Activated T-cell treated with anti-CD3 and anti-CD28 coated beads for 4 hours (primary cell): Measurements from ENCODE around the gene DES.

ENCODE experiments used
- DNase-seq: peaks from one replicate; pipeline ENCODE4 v3.0.0-alpha.2; 2020

DES gene

DNA sequence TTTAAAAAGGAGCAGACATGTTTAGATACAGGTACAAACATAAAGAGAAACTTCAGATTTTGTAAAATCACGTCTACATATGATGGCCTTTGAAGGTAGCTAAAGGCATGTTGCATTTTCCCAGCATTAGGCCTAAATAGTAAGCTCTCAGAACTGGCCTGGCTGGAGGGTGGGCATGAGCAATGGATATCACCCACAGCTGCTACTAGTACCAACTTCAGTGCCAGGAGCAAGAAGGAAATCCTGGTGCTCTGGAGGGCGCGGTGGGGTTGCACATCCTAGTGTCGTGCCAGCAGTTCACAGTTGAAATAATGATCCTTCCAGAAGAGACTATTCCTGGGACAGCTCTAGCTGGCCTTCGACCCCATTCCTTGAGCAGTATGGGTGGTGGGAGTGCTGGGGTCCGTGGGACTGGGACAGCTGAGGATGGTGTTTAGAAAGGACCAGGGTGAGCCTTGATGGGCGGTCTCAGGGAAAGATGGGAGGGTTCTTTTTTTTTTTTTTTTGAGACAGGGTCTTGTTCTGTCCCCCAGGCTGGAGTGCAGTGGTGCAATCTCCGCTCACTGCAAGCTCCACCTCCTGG, 4.9 kb downstream of the DES start:
- DNase-seq, result no peak

DNA sequence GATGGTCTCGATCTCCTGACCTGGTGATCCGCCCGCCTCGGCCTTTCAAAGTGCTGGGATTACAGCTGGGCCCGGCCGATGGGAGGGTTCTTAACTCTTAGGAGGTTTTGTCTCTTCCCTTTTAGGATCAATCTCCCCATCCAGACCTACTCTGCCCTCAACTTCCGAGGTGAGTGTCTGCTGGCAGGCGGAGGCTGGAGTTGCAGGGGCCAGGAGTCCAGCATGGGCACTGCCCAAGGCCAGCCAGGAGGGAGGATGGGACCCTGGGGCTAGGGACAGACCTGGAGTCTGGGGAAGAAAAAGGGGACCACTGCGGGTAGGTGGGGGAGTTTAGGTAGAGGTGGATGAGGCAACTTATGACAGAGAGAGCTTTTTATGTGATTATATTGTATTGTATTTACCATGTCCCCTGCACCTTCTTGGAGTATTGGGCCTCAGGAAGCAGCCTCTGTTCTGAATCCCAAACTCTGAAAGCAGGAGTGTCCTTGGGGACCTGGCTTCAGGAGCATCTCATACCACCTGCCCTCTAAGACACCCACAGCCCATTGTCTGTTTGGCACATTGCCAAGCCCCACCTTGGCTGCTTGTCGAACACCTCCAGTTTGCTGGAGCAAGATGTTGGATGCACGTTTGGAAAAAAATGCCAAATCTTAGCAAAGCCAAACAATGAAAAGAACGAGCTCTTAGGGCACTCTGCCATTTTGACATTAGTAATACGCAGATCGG, 5.6 kb downstream of the DES start:
- no peak for DNase-seq

DNA sequence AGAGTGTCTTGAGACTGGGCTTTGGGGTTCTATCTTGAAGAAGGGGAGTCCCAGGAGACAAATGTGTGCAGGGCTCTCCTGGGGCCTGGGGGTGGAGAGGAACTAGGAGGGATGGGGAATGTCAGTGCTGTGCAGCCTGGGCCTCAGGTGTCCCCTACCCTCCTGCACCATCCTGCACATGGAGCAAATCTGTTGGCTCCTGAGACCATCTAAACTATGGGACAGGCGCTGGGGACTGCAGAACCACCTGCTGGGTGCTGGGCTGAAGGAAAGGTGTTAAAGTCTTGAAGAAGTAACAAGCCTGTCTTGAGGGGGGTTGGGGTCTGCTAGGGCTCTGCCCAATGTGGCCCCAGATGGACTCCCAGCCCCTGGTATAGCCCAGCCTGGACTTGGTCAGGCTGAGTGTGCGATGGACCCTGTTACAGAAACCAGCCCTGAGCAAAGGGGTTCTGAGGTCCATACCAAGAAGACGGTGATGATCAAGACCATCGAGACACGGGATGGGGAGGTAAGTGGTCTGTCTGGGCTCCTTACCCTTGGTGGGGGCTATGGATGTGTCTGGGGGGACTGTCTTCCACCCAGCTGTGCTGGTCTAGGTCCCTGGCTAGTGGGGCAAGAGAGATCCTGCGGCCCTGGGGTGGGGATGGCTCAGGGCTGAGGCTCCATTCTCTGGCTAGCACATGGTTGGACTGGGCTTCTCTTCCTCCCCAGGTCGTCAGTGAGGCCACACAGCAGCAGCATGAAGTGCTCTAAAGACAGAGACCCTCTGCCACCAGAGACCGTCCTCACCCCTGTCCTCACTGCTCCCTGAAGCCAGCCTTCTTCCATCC, 7.3 kb downstream of the DES start:
- no peak for DNase-seq

DNA sequence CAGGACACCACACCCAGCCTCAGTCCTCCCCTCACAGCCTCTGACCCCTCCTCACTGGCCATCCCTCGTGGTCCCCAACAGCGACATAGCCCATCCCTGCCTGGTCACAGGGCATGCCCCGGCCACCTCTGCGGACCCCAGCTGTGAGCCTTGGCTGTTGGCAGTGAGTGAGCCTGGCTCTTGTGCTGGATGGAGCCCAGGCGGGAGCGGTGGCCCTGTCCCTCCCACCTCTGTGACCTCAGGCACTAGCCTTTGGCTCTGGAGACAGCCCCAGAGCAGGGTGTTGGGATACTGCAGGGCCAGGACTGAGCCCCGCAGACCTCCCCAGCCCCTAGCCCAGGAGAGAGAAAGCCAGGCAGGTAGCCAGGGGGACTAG, 7.9 kb downstream of the DES start:
- no peak for DNase-seq

DNA sequence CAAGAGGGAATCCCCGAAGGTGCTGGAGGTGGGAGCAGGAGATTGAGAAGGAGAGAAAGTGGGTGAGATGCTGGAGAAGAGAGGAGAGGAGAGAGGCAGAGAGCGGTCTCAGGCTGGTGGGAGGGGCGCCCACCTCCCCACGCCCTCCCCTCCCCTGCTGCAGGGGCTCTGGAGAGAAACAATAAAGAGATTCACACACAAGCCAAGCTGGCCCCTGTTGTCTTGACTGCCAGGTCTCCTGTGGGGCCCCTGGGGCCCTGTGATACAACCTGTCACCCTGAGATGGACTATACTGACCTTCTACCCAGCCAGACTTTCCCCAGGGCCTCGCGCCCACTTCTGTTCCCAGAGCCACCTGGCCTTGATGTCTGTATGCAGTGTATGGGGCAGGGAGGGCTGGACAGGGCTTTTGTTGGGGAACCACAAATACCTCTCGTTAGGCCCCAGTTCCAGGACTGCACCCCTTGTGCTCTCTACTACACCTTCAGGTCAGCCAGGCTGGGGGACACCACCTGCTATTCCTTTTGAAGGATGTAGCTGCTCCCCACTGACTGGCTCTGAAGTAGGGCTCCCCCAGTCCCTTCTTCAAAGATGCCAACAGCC, 8.5 kb downstream of the DES start:
- DNase-seq, result no peak

DNA sequence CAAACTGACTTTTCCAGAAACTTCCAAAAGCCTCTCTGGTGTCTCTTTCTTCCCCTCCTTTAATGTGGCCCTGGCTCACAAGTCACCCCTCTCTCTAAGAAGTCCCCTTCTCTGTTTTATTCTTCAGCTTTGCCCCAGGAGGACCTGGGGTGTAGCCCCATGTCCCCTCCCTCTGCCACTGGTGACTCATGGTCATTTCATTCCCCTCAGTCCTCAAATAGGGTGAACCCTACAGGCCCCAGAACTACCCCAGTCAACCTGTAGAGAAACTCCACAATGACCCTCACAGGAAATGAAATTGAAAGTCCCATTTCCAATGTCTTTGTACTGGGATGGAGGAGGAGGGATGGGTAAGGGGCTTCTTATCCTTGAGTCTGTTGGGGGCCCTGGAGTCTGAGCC, 10.3 kb downstream of the DES start:
- DNase-seq, result no peak

DNA sequence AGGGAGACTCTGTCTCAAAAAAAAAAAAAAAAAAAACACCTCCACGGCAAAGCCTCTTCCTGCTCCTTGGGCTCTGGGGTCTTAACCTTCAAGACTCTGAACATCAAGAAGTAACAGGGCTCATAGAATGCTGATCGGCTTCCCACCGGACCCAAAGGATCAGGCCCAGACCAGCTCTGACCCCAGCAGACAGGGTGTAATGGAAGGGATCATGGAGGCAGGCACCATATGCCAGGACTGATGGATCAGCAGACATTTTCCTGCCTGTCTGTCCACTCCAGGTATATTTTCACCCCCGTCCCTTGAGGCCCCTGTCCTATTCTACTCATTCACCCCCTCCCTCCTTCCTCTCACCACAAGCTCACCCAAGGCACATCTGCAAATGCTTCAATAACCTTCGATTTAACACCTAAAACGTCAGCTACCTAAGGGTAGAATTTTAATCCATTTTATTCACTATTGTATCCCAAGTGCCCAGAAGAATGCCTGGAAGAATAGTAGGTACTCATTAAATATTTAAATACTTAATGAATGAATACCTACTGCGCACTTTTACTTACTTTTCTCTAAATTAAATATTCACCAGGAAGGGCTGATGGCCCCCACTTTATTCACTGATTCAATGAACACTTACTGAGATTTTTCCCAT, 11.9 kb downstream of the DES start:
- DNase-seq, result no peak

DNA sequence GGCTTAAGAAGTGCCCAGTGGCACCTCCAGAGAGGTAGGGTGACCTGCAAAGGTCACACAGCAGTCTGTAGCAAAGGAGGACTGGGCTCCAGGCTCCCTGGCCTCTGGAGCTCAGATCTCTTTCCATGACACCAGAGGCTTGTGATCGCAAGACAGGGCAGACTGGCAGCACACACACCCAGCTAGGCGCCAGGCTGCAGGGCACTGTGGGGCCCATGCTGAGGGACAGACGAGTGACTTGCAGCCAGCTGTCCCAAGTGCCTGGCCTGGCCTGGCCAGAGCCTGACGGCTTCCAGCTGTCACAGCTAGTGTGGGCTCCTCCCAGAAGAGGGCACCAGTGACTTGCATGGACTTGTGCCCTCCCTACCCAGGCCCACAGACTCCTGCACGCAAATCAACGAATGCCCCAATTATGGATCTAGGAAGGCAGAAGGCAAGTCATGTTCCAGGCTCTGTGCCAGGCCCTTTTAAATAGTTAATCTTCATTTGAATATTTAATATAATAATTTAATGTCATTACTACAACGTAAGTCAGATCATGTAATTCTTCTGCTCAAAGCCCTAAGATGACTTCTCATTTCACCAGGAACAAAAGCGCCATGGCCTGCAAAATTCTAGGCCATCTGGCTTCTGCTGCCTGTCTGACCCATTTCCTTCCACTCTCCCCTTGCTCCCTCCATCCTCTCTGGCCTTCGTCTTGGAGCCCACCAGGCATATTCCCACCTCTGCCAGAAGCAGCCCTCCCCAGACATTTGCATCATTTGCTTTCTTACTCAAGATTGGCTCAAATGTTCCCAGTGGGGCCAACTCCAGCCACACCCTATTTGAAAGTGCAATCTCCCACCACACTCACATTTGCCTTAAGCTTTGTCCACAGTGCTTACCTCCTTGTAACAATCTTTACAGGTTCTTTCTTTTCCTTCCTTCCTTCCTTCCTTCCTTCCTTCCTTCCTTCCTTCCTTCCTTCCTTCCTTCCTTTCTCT, 12.7 kb downstream of the DES start:
- no peak for DNase-seq

DNA sequence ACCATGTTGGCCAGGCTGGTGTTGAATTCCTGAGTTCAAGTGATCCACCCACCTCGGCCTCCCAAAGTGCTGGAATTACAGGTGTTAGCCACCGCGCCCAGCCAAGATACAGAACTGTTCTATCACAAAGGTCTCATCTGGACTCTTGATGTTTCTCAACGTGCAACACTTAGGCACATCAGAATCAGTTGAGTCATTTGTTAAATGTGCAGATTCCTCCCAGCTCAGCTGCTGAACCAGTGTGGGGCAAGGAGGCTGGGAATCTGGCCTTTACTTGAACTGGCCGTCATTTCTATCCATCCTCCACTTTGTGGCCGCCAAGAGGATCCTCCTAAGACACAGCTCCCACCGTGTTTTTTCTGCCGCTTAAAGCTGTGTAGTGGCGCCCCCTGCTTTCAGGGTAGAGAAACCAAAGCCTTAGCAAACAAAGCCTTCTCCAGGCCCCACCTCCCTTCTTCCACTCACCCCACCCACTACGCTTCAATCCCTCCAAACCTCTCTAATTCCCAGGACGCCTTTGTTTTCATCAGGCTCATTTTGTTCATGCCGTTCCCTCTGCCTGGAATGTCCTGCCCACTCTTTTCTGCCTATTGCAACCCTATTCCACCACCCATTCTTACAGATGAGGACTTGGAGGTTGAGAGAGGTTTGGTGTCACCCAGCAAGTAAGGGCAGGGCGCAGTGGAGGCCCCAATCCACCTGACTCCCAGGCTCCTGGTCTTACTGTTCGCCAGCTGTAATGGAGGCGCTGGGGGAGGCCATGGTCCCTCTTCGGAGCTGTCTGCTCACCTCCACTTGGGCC, 15.7 kb downstream of the DES start:
- DNase-seq, result no peak

DNA sequence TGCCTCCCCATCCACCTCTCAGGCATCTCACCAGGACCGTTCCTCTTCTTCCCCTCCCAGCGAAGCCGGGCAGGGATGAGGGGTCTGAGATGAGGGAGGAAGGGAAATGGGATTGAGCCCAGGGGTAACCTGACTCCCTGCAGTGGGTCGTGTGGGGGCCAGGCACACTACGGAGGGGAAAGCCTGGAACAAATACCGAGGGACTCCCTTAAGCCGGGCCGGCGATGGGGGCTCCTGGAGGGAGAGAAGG, 16.2 kb downstream of the DES start:
- no peak for DNase-seq

DNA sequence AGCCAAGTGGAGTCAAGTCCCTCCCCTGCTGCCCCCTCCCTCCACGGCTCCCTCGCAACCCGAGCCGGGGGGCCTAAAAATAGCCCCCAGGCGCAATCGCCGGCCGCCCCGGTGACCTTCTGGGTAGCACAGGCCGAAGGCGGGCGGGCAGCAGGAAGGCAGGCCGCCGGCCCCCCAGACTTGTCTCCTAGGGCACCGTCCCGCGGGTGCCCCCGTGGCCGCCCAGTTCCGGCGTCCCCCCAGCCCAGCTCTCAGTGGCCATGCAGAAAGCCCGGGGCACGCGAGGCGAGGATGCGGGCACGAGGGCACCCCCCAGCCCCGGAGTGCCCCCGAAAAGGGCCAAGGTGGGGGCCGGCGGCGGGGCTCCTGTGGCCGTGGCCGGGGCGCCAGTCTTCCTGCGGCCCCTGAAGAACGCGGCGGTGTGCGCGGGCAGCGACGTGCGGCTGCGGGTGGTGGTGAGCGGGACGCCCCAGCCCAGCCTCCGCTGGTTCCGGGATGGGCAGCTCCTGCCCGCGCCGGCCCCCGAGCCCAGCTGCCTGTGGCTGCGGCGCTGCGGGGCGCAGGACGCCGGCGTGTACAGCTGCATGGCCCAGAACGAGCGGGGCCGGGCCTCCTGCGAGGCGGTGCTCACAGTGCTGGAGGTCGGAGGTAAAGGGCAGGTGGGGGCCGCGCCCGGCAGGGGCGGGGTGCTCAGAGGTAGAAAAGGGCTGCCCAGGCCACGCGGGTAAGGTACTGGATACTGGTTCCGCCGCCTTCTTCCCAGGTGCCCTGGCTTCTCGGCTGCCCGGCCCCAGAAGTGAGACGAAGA, 16.7 kb downstream of the DES start, which contains the start of gene SPEG:
SPEG (plus strand) TSS at position 126 of the 808 bp plus-strand sequence; CDS start at position 261, 135 bp downstream.
- DNase-seq, result no peak

DNA sequence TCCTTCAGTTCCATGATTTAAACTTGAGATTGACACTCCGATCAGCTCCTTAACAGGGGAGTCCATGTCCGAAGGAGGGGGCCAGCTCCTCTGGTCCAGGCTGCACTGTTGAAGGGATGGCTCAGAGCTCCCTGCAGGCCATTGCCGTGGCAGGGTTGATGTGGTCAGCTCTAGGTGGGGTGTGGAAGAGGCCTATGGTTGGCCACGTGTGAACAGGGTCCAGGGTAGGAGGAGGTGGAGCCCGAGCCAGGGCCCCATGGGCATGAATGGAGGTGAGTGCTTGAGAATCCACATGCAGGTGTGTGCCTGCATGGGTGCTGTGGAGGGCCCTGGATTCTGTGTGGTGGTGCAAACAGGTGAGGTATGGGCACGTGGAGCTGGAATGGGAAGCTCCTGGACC, 17.5 kb downstream of the DES start:
- no peak for DNase-seq

DNA sequence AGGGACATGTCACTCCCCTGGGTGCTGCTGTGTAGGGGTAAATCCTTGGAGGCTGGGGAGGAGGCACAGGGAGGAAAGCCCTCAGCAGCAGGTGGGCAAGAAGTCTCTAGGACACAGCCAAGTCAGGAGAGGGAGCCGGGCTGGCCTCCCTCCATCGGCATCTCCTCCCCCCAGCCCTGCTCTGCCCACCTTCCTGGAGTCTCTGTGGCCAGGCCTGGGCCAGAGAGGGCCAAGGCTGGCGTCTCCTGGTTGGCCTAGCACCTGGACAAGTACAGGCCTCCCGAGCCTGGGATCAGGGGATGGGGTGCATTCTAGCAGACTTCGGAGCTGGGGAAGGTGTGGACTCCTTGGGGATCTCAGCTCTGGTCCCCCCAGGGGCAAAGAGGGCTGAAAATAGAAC, 18.3 kb downstream of the DES start:
- no peak for DNase-seq

DNA sequence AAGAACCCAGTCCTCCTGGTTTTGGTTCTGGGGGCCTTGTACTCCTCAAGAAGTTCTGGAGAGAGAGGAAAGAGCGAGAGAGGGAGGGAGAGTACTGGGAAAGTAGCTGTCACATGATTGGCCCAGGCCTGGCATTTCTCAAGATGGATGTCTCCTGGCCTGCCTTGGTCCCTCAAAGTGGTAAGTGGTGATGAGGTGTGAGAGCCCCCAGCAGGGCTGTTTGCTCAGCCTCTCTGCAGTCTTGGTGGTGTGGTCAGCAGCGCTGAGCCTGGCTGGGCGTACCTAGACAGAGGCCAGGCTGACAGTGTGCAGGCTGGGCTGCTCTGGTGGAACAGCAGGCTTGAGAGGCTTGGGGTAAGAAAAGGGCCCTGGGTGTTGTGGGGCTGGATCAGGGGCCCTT, 19.0 kb downstream of the DES start:
- no peak for DNase-seq

DNA sequence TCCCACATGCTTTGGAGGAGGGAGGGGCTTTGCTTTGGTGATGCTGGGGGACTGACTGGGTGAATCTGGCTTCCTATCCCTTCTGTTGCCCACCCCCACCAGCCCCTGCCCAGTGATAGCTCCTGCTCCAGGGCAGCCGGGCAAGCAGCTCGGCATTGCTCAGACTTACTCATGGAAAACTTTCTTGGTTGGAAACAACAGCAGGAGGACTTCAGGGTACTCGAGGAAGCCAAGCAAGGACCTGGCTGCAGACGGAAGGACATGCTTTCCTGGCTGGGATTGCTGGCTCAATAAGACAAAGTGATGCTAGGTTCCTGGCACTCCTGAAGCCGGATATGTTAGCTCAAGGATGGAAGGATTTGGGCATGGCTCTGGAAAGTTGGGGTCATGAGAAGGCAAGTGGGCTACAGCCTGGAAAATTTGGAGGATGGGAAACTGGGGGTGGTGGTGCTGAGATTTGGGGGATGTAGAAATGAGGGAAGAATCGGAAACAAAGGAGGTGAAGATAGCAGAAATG, 19.6 kb downstream of the DES start:
- no peak for DNase-seq

DNA sequence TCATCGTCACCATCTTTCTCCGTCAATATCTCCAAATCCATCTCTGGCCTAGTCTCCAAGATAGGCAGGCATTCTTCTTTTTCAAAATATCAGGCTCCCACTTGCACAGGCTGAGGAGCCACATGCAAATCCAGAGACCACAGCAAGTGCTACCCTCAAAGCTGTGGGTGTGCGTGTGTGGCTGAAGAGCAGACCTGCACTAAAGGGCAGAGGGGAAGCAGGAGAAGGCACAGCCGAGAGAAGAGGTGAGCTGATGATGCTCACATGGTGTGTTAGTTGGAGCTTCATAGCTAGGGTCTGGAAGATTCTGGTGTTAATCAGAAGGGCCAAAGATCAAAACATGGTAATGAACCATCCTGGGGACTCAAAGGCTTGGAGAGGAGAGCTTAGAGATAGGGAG, 20.3 kb downstream of the DES start:
- no peak for DNase-seq

DNA sequence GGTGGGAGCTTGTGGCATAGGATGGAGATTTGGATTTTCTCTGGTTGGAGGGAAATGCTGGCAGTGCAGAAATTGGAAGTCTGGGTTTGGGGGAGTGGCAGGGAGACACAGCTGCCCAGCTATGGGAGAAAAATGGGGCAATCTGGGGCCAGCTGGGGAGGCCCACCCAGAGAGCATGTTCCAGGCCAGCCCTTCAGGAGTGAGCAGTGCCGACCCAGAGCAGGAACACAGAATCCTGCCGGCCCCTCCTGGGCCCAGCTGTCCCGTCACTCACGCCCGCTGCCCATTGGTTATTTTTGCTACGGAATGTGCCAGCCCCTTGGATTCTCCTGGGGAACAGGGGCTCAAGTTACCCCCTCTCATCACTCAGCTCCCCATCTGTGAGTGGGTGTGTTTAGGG, 21.3 kb downstream of the DES start:
- DNase-seq, result no peak

DNA sequence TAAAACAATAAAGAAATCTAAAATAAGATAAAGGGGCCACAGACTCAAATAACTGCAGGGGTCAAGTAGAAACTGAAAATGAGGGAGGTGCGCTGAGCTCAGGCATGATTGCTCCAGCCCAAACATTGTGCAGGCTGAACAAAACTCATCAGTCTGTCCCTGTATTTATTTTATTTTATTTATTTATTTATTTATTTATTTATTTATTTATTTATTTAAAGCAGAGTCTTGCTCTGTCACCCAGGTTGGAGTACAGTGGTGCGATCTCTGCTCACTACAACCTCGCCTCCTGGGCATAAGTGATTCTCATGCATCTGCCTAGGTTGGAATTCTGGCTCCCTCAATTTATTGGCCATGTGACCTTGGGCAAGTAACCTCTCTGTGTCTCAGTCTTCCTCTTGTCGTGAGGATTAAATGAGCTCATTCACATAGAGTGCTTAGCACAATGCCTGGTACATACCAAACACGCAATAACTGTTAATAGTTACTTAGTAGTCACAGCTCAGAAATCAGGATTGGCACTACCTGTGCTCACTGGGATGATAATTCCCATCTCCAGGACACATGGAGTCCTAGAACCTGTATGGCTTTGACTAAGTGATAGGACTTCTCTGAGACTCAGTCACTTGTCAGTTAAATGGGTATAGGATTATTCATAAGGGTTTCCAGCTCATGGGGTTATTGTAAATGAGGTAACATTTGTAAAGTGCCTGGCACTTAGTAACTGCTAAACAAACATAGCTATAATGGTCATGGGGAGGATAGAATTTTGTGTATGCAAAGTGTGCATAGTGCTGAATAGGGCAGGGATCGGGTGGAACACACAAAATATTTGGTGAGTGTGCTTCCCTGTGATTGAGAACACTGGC, 22.4 kb downstream of the DES start:
- no peak for DNase-seq
